Osteocyte (in vitro differentiated cells): ENCODE data around the gene SPAG9. TPM values are rescaled to one million over a fixed set of nuclear protein-coding genes. Genes with fewer than 3 reads are reported as not detected.
A peak's percentile ranks its signal among the peaks of the same experiment; 100 is the strongest.

Experiments
- DNase-seq: peaks from one replicate; pipeline ENCODE4 v3.0.0; 2021; ENCODE audit warnings: mixed read lengths; ENCODE audit not compliant: unreplicated experiment; ENCODE audit errors: extremely low spot score
- H3K27ac Mint-ChIP-seq: one replicate; pipeline ENCODE4 v1.8.0; 2021; ENCODE audit warnings: mild to moderate bottlenecking, mixed read lengths; ENCODE audit not compliant: unreplicated experiment
- H3K27me3 Mint-ChIP-seq: one replicate; pipeline ENCODE4 v1.8.0; 2021; ENCODE audit warnings: mixed read lengths; ENCODE audit not compliant: unreplicated experiment
- H3K36me3 Mint-ChIP-seq: one replicate; pipeline ENCODE4 v1.8.0; 2021; ENCODE audit warnings: mixed read lengths; ENCODE audit not compliant: unreplicated experiment
- H3K4me1 Mint-ChIP-seq: one replicate; pipeline ENCODE4 v1.8.0; 2021; ENCODE audit warnings: mixed read lengths; ENCODE audit not compliant: unreplicated experiment
- H3K4me3 Mint-ChIP-seq: one replicate; pipeline ENCODE4 v1.8.0; 2021; ENCODE audit warnings: mild to moderate bottlenecking, moderate library complexity, mixed read lengths; ENCODE audit not compliant: unreplicated experiment
- H3K9me3 Mint-ChIP-seq: one replicate; pipeline ENCODE4 v1.8.0; 2021; ENCODE audit warnings: mixed read lengths; ENCODE audit not compliant: unreplicated experiment
- CTCF ChIP-seq: fragments of 200-600 bp; sonication (generic); IDR thresholded peaks from 2 replicates; pipeline ENCODE4 v1.5.0; 2021; ENCODE audit warnings: antibody characterized with exemption, mild to moderate bottlenecking, moderate library complexity
- total RNA-seq: library from RNA; stranded (reverse); gene quantifications from 2 replicates; pipeline ENCODE4 v1.2.1, GENCODE V29; 2021

SPAG9 gene
- total RNA-seq, 1 donor from 2014 or later = 100 TPM

- Mint-ChIP-seq H3K27ac (no peak overlapping the region), H3K4me3 (no peak overlapping the region), H3K4me1 (no peaks in the 10 kb centered on the region), H3K9me3 (no peaks in the 10 kb centered on the region), H3K36me3 (peaks cover 46% of the 10 kb centered on the region), H3K27me3 (no peaks in the 10 kb centered on the region)
- DNase-seq = no peak
- TF ChIP-seq CTCF = no peak
These were observed 127.1 kb downstream of the SPAG9 start for GRCh38 chr17:50993544-50993943.

- Mint-ChIP-seq H3K27me3 (no peaks in the 10 kb centered on the region), H3K4me1 (peaks cover 6% of the 10 kb centered on the region), H3K4me3 (no peak overlapping the region), H3K36me3 (peaks cover 48% of the 10 kb centered on the region), H3K9me3 (no peaks in the 10 kb centered on the region), H3K27ac (no peak overlapping the region)
- TF ChIP-seq CTCF = no peak
- no peak for DNase-seq
These were observed 131.5 kb downstream of the SPAG9 start for GRCh38 chr17:50989149-50989548.

- no peak for DNase-seq
- H3K4me1 Mint-ChIP-seq = peaks cover 6% of the 10 kb centered on the region
- H3K4me3 Mint-ChIP-seq = no peak overlapping the region
- H3K36me3 Mint-ChIP-seq = peaks cover 50% of the 10 kb centered on the region
- no peaks in the 10 kb centered on the region for H3K9me3 Mint-ChIP-seq
- no peaks in the 10 kb centered on the region for H3K27me3 Mint-ChIP-seq
- H3K27ac Mint-ChIP-seq = no peak overlapping the region
- no peak for TF ChIP-seq CTCF
These were observed 132.2 kb downstream of the SPAG9 start for GRCh38 chr17:50988427-50988826.

GRCh38 chr17:50986989-50987660 lies 133.5 kb downstream of the SPAG9 start:
- Mint-ChIP-seq H3K27me3 (no peaks in the 10 kb centered on the region), H3K9me3 (no peaks in the 10 kb centered on the region), H3K36me3 (peaks cover 50% of the 10 kb centered on the region), H3K4me1 (peaks cover 6% of the 10 kb centered on the region), H3K27ac (peak overlapping the region; percentile 16), H3K4me3 (no peak overlapping the region)
- TF ChIP-seq CTCF = no peak
- DNase-seq = no peak

- no peak overlapping the region for H3K27ac Mint-ChIP-seq
- H3K27me3 Mint-ChIP-seq = no peaks in the 10 kb centered on the region
- no peak for DNase-seq
- TF ChIP-seq CTCF = no peak
- H3K4me1 Mint-ChIP-seq = peaks cover 9% of the 10 kb centered on the region
- H3K36me3 Mint-ChIP-seq = peaks cover 63% of the 10 kb centered on the region
- H3K4me3 Mint-ChIP-seq = no peak overlapping the region
- H3K9me3 Mint-ChIP-seq = no peaks in the 10 kb centered on the region
These were observed 139.4 kb downstream of the SPAG9 start for GRCh38 chr17:50981279-50981678.
